RWPE1 (cell line): ENCODE measurements around the gene USF3.

Experiments used
- CTCF ChIA-PET: fragments of 350-600 bp; sonication (Branson Sonifier 250); formaldehyde crosslinking; extraction: SDS; loops from one replicate; lab custom pipeline; 2021; lab: Yijun Ruan, JAX
- POLR2A ChIA-PET: fragments of 400-600 bp; formaldehyde crosslinking; extraction: SDS; loops from one replicate; lab custom pipeline; 2020; ENCODE audit warnings: antibody characterized with exemption; ENCODE audit not compliant: low non-redundant PET; lab: Yijun Ruan, JAX
- DNase-seq: peaks from one replicate; pipeline ENCODE4 v3.0.0; 2012; ENCODE audit warnings: low spot score
- H3K27ac ChIP-seq: fragments of 450-650 bp; 2 replicates; pipeline ENCODE4 v1.5.1; 2017
- CTCF ChIP-seq: fragments of 450-650 bp; conservative IDR thresholded peaks from 2 replicates; pipeline ENCODE4 v1.5.1; 2017; ENCODE audit warnings: low read depth, mild to moderate bottlenecking

Gene USF3

GRCh38 chr3:113658107-113658506 is 38.3 kb downstream of the USF3 start:
- POLR2A ChIA-PET, result no interaction called here
- CTCF ChIA-PET, result no interaction called here
- no peak for TF ChIP-seq CTCF
- H3K27ac ChIP-seq, result no peak overlapping the region
- DNase-seq, result no peak

GRCh38 chr3:113654851-113655250 is 41.6 kb downstream of the USF3 start:
- no peak overlapping the region for H3K27ac ChIP-seq
- DNase-seq, result no peak
- ChIA-PET CTCF (no interaction called here), POLR2A (no interaction called here)
- no peak for TF ChIP-seq CTCF

- TF ChIP-seq CTCF, result no peak
- ChIA-PET CTCF (no interaction called here), POLR2A (no interaction called here)
- DNase-seq, result no peak
- H3K27ac ChIP-seq, result no peak overlapping the region
Observed at GRCh38 chr3:113654310-113654709, 42.1 kb downstream of the USF3 start.

- ChIA-PET CTCF (interaction anchor here (0.6 kb wide), 2 partner anchors 10 to 331 kb away, joined by 3 to 4 read pairs; no protein-coding TSS in a partner anchor), POLR2A (no interaction called here)
- DNase-seq, result no peak
- H3K27ac ChIP-seq, result no peak overlapping the region
- TF ChIP-seq CTCF, result no peak
Observed at GRCh38 chr3:113649174-113649845, 47.1 kb downstream of the USF3 start.

GRCh38 chr3:113648524-113648923 is 47.9 kb downstream of the USF3 start:
- ChIA-PET CTCF (interaction anchor here (0.6 kb wide), 1 partner anchor 330 kb away, joined by 4 read pairs; no protein-coding TSS in a partner anchor), POLR2A (no interaction called here)
- no peak for TF ChIP-seq CTCF
- no peak overlapping the region for H3K27ac ChIP-seq
- no peak for DNase-seq

- no peak for DNase-seq
- ChIA-PET CTCF (interaction anchor here (0.9 kb wide), 1 partner anchor 608 kb away, joined by 3 read pairs; no protein-coding TSS in a partner anchor), POLR2A (no interaction called here)
- H3K27ac ChIP-seq, result no peak overlapping the region
- no peak for TF ChIP-seq CTCF
Observed at GRCh38 chr3:113643583-113643982, 52.9 kb downstream of the USF3 start.
